Mucosa of descending colon (tissue), 3 donors: ENCODE data around the gene FGD3. TPM values are rescaled to one million over a fixed set of nuclear protein-coding genes. Genes with fewer than 3 reads are reported as not detected.

Experiments used
- ATAC-seq: fragments of 200-7000 bp; cut with Tn5 transposase; one replicate; pipeline ENCODE4 v1.9.1; 2020; ENCODE audit warnings: mild to moderate bottlenecking, moderate library complexity
- DNase-seq, 3 donors: peaks; one replicate each; pipeline ENCODE4 v3.0.0-alpha.2; 2020
- H3K36me3 ChIP-seq: fragments of 200-600 bp; one replicate; pipeline ENCODE4 v1.8.0; 2021; ENCODE audit warnings: low read depth, mild to moderate bottlenecking
- H3K4me1 ChIP-seq: fragments of 200-600 bp; one replicate; pipeline ENCODE4 v1.8.0; 2021; ENCODE audit warnings: low read depth, mild to moderate bottlenecking
- H3K4me3 ChIP-seq: fragments of 200-600 bp; one replicate; pipeline ENCODE4 v1.8.0; 2021; ENCODE audit warnings: mild to moderate bottlenecking
- H3K9me3 ChIP-seq: fragments of 200-600 bp; one replicate; pipeline ENCODE4 v1.8.0; 2021; ENCODE audit warnings: mild to moderate bottlenecking
- intact Hi-C, 2 donors: fragments of 100-400 bp; cut with DNase I in 1 of 2; cut with micrococcal nuclease in 1 of 2; formaldehyde crosslinking; loops; one replicate each; pipeline versions ENCODE4 v1.11.0 to v1.11.1; 2022; cut with DNase I, micrococcal nuclease
- total RNA-seq, 3 donors: library from RNA; stranded (reverse); fragmentation: NEBNext Ultra II Directional in 2 of 3; extraction: Animal tissue kit (Norgen Biotek cat#: 25700) in 2 of 3; gene quantifications; one replicate each; pipeline versions ENCODE4 v1.2.1 to v1.2.4, GENCODE V29; 2021 to 2023
- TF ChIP-seq, protein P1 (sequence below): fragments of 200-600 bp; IDR thresholded peaks from one replicate; pipeline ENCODE4 v1.8.0; 2022; ENCODE audit warnings: antibody characterized with exemption, mild to moderate bottlenecking
- donor health status: DM: no; HTN: no; CAD: no; lungs with moderate emphysema.
- donor health status: DM: no; HTN: no; CAD: no.
- donor health status: DM: no; HTN: yes; CAD: no.

Gene FGD3
- total RNA-seq, 3 donors from 2014 or later: 3.3 to 5.4 (median 5.3) TPM

DNA sequence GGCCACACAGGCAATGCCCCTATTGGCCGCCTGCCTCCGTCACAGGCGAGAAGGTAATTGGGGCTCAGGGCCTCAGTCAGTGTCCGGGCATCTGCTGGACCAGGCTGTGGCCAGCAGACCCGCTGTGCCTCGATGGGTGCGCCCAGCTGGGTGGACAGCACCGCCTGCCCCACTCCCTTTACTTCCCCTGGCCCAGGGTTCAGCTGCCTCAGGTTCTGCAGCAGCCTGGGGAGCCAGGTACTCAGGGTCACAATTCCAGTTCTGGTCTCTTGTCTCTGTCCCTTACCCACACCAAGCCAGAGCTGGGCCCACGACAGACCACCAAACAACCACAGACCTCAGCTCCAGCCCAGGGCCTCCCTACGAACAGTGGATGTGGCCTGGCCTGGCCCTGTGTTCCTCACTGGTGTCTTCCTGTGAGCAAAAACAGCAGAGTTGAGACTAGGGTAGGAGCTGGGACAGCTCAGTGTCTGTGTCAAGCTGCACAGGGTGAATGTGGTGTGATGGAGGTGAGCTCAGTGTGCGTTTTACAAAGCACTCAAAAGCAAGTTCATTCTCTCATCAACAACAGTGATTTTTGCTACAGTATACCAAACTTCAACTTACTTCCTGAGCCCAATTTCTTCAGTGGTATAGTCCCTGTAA, 77.8 kb downstream of the FGD3 start:
- Histone ChIP-seq H3K4me1 (no peaks in the 10 kb centered on the region), H3K9me3 (no peaks in the 10 kb centered on the region), H3K36me3 (no peaks in the 10 kb centered on the region), H3K4me3 (no peak overlapping the region)
- peak in 1 of 3 donors; percentile 43 for DNase-seq
- TF ChIP-seq, protein P1, sequence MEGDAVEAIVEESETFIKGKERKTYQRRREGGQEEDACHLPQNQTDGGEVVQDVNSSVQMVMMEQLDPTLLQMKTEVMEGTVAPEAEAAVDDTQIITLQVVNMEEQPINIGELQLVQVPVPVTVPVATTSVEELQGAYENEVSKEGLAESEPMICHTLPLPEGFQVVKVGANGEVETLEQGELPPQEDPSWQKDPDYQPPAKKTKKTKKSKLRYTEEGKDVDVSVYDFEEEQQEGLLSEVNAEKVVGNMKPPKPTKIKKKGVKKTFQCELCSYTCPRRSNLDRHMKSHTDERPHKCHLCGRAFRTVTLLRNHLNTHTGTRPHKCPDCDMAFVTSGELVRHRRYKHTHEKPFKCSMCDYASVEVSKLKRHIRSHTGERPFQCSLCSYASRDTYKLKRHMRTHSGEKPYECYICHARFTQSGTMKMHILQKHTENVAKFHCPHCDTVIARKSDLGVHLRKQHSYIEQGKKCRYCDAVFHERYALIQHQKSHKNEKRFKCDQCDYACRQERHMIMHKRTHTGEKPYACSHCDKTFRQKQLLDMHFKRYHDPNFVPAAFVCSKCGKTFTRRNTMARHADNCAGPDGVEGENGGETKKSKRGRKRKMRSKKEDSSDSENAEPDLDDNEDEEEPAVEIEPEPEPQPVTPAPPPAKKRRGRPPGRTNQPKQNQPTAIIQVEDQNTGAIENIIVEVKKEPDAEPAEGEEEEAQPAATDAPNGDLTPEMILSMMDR: no peak
- intact Hi-C loops: no loop called here
- ATAC-seq: no peak

DNA sequence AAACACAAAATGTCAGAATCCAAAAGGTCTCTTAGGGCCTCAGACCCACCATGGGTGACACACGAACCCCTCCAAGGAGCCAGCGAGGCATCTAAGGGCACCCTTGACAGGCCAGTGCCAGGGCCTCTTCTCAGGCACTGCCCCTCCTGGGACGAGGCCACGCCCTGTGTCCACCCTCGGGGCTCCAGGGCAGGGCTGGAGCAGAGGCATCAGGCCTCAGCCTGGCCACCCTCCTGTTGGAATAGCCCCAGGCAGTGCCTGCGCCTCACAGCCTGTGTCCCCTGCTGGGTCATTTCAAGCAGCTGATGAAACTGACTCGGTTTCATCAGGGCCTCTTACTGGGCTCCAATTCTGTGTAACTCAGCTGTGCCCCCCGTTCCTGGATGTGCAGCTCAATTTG, 78.4 kb downstream of the FGD3 start:
- DNase-seq (peak in 1 of 3 donors; percentile 36), ATAC-seq (no peak)
- TF ChIP-seq, protein P1: no peak
- Histone ChIP-seq H3K36me3 (no peaks in the 10 kb centered on the region), H3K4me1 (no peaks in the 10 kb centered on the region), H3K4me3 (no peak overlapping the region), H3K9me3 (no peaks in the 10 kb centered on the region)
- intact Hi-C loops: no loop called here

DNA sequence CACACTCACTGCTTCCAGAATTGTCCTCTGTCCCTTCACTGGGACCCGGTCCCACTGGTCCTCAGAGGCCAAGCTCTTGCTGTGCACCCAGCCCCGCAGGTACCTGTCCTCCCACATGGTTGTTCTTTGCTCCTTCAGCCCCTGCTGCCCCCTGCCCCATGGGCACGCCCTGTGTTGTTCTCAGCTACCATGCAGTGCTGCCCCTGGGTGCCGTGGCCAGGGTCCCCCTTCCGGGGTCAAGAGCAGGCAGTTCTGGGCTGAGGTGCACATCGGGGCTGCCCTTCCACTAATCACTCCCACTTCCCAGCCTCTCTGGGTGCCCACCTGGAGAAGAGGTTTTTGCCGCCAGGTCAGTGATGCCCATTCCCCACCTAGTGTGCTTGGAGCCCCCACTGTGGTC, 79.3 kb downstream of the FGD3 start:
- no peaks in the 10 kb centered on the region for H3K9me3 ChIP-seq
- H3K36me3 ChIP-seq: no peaks in the 10 kb centered on the region
- no peak for DNase-seq
- intact Hi-C loops: no loop called here
- TF ChIP-seq, protein P1: no peak
- H3K4me1 ChIP-seq: no peaks in the 10 kb centered on the region
- ATAC-seq: no peak
- no peak overlapping the region for H3K4me3 ChIP-seq

DNA sequence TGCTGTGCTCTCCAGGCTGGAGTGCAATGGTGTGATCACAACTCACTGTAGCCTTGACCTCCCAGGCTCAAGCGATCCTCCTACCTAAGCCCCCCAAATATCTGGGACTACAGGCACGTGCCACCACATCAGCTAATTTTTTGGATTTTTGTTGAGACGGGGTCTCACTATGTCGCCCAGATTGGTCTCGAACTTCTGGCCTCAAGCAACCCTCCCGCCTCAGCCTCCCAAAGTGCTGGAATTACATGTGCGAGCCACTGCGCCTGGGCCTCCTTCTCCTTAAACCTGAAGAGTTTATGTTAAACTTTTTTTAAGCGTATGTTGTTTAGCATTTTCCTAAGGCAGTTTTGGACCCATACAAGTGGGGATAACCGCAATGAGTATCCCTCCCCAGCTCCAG, 80.4 kb downstream of the FGD3 start:
- DNase-seq: no peak
- no peak for ATAC-seq
- no peaks in the 10 kb centered on the region for H3K36me3 ChIP-seq
- no peaks in the 10 kb centered on the region for H3K4me1 ChIP-seq
- TF ChIP-seq, protein P1: no peak
- intact Hi-C loops: no loop called here
- no peaks in the 10 kb centered on the region for H3K9me3 ChIP-seq
- no peak overlapping the region for H3K4me3 ChIP-seq

DNA sequence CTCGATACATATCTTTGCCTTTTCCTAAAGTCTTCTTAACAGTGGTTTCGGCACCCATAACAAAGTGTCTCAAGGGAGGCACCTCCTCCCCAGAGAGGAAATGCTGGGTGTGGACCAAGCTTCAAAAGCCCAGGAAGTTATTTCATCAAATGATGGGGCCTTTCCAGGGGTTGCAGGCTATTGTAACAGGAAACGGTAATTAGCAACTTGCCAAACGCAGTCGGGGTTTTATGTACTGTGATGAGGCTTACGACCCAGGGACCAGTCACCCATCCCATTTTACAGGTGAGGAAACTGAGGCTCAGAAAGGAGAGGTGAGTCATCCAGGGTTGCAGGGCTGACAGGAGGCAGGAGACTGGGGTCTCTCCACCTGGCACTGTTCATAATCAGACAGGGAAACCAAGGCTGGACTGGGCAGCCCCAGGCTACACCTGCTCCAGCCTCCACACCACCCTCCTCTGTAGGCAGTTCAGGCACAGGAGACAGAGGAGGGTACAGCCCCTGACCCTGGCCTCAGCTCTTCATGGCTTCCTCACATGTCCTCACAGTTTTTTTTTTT, 81.2 kb downstream of the FGD3 start:
- peak in 1 of 3 donors; percentile 23 for DNase-seq
- intact Hi-C loops: no loop called here

More for the DNA sequence above, 81.2 kb downstream of the FGD3 start:
- Histone ChIP-seq H3K4me1 (no peaks in the 10 kb centered on the region), H3K36me3 (no peaks in the 10 kb centered on the region), H3K4me3 (no peak overlapping the region), H3K9me3 (no peaks in the 10 kb centered on the region)
- TF ChIP-seq, protein P1: no peak
- peak; percentile 74 for ATAC-seq
